GM21526 (cell line): ENCODE data around the gene CMTM8.

ENCODE experiments used
- ATAC-seq: cut with Tn5 transposase; IDR thresholded peaks from one replicate; pipeline ENCODE4 v1.9.1; 2021; ENCODE audit warnings: moderate library complexity; ENCODE audit not compliant: unreplicated experiment, low FRiP score

The CMTM8 gene

DNA sequence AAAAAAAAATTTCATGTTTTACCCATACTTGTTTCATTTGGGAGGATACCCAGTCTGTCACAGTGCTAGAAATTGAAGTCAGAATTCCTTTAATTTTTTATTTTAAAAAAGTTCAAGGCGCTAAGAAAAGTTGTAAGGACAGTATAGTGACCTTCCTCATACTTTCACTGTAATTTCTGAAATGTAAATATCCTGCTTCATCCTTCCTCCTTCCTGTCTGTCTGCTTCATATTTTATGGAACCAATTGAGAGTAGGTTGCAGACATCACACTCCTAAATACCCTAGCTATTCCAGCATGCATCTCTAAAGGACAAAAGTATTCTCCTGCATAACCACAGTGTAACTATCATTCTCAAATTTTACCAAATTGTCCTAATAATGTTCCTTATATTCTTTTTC, 35.8 kb downstream of the CMTM8 start:
- ATAC-seq: no peak

DNA sequence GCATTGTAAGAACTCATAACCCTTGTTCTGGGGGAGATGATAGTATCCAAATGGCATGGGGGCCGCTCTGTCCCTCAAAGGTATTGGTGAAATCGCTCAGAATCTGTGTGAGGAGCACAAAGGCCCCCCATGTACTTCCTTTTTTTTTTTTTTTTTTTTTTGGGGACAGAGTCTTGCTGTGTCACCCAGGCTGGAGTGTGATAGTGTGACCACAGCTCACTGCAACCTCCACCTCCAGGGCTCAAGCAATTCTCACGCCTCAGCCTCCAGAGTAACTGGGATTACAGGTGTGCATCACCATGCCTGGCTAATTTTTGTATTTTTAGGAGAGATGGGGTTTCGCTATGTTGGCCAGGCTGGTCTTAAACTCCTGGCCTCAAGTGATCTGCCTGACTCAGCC, 37.0 kb downstream of the CMTM8 start:
- ATAC-seq: no peak

DNA sequence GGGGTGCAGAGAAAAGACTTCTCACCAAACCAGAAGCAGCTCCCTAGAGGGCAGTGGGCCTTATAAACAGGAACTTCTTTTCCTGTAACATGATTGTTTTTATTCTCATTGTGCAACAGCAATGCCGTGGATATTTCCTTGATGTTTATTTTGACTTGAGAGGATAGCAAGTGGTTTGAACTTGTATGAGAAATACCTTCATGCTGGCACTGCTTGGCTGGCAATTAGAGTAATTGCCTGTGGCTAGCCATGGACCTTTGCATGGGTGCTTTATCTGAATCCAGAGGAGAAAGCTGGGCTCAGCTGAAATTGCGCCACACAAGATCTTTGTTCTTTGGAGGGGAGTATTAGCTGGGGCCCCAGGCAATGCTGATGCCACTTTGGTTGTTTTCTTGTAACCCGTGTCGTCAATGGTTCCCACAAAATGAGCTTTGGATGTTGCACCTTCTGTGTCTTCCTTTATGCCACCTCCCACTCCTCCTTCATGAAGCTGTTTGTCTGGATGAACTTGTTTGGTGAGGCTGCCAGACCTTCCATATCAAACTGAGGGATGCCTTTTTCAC, 37.9 kb downstream of the CMTM8 start:
- ATAC-seq: no peak

DNA sequence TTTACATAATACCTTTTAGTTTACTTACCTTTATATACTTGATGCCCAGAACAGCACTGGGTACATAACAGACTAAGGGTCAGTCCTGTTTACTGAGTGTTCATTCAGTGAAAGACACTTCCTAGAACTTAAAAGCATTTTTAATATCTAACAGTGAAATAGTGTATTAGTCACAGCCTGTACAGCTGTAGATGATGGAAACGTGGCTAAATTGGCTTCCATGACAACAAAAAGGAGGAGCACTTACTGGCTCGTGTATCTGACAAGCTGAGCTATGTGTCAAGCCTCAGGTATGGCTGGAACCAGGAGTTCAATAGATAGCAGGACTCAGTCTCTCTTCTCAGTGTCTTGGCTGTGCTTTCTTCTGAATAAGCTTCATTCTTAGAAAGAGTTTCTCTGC, 40.2 kb downstream of the CMTM8 start:
- ATAC-seq: no peak

DNA sequence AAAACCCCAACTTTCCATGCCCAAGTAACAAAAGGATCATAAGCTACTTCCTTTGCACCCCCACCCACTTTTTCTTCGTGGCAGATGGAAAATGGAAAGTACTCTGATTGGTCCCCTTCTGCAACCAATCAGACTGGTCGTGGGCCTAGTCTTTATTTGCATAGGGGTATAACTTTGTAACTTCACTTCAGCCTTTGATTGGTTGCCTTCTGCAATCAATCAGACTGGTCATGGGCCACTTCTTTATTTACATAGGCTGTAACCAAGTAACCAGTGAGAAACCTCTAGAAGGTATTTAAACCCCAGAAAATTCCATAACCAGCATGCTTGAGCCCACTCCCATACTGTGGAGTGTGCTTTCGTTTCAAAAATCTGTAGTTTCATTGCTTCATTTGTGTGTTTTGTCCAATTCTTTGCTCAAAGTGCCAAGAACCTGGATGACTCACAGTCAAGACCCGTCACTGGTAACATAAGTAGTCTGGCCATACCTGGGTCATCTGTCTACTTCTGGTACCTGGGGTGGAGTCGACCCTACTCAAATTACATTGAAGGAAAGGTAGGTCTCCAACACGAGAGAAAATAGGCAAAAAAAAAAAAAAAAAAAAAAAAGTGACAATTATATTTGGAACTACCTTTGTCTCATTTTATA, 41.9 kb downstream of the CMTM8 start:
- no peak for ATAC-seq

DNA sequence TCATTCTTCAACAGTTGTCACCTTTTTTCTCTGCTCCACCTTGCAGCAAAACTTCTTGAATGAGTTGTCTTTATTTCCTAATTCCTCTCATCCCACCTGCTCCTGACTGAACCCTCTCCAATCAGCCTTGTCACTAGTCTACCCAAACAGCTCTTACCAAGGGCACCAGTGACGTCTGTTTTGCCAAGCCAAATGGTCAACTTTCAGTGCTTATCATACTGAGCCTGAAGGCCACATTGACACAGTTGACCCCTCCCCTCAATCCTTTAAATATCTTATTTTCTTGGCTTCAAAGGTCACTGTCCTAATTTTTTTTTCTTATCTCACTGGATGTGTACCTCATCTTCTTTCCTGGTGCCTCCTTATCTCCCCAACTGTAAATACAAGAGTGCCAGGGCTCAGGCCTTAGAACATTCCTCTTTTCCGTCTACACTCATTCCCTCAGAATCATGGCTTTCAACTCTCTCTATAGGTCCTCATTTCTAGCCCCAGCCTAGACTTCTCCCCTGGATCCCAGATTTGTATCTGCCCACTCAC, 43.2 kb downstream of the CMTM8 start:
- no peak for ATAC-seq

DNA sequence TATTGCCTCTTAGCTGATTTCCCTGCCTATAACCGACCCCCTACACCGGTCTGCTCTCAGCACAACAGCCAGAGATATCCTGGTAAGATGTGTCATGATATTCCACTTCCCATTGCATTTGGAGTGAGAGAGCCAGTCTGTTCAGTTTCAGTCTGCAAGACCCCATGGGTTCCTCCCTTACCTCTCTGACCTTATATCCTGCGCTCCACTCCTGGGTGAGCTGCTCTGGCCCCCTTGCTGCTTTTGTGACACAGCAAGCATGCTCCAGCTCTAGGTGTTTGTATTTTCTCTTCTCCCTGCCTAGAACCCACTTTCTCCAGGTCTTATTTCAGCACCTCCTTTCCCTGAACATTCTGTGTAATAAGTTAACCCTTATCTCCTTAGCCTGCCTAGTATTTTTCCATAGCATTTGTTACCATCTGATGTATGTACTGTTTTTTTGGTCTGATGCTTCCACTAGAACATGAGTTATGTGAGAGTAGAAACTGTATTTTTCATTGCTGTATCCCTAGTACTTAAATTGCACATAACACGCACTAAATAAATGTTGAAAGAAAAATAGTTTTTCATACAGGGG, 44.2 kb downstream of the CMTM8 start:
- no peak for ATAC-seq

DNA sequence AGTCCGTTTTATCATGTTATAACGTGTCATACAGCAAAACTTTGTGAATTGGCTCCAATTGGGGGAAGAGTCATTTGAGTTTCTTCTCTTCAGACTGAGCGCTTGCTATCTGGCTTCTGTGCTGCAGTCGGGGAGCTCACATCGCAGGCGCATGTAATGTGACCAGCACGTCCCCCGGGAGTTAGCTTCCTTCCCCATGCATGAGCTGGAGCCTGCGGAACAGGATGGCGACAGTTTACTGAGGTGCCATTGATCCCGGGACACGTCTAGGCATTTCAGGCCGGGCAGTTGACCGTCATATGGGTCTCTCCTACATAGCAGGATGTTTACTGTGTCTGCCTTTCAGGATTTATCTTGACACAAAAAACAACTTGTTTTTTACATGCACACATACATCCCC, 44.8 kb downstream of the CMTM8 start:
- ATAC-seq: no peak

DNA sequence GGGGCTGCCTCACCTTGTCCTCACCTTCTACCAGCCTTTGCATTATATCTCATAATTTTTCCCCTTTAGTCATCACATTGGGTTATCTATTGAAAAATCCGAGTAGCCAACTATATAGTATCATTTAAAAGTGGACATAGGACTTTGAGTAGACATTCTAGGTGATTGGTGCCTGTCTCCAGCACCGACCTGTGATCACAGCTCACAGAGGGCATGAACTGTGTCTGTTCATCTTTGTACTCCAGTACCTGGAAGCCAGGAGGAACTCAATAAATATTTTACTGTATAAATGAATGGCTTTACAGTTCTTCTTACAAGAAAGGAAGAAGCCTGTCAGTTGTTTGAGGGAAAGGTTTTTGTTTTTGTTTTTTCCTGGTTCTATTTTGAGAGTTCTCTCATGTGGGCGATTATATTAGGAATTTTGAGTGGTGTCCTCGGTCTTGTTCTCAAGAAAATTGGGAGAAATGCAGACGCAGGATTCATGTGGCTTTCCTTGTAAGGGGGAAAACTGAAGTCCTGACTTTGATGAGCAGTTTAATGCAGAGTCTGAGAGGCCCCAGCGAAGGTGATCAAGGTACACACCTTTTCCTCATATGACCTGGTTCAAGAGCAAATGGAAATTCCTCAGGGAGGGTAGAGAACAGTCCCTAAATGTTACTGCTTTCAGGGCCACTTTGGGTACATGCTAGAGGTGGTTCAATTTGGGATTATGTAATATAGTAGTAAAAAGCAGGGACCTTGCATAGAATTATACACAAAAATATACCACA, 46.1 kb downstream of the CMTM8 start:
- ATAC-seq: no peak

DNA sequence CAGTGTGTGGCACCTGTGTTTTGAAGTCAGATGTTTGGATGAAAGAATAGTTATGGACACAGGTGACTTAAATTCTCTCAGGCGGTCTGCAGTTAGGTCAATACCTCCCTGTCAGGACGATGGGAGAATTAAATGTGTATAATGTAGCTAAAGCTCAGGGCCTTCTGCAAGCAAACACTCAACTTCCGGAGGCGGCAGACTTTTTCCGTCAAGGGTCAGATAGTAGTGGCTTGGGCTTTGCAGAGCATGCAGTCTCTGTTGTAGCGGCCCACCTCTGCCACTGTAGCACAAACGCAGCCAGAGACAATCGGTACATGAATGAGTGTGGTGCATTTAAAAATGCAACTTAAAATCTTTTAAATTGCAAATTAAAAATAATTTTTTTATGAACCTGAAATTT, 47.4 kb downstream of the CMTM8 start:
- ATAC-seq: no peak

DNA sequence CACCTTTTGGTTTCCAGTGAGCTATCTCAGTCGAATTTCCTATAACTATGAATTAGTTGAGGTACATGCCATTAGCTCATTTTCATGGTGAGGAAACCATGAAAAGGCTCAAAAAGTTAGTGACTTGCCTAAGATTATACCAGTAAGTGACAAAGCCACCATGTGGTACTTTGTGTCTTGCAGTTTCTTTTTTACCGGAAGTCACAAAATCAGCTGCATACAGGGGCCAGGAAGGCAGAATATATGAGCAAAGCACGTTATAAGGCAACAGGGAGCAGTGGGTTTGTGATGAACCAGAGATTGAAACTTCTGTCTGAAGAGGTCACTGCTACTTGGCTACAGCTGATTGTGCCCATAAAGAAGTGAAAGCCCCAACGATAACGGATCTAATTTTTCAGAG, 50.3 kb downstream of the CMTM8 start:
- ATAC-seq: no peak

DNA sequence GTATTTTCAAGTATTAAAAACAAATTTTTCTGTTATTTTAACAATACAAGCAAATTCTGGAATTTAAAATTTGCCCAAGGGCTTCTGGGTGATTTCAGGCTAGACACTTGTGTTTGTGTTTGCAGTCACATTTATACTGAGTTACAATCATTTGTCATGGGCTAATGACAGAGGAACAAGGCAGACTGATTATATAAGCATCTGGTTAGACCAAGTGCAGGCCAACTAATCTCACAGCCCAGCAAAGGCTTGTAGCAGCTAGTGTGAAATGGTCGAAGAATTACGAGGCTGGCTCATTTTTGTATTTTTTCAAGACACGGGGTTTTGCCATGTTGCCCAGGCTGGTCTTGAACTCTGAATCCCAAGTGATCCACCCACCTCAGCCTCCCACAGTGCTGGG, 52.1 kb downstream of the CMTM8 start:
- ATAC-seq: no peak

DNA sequence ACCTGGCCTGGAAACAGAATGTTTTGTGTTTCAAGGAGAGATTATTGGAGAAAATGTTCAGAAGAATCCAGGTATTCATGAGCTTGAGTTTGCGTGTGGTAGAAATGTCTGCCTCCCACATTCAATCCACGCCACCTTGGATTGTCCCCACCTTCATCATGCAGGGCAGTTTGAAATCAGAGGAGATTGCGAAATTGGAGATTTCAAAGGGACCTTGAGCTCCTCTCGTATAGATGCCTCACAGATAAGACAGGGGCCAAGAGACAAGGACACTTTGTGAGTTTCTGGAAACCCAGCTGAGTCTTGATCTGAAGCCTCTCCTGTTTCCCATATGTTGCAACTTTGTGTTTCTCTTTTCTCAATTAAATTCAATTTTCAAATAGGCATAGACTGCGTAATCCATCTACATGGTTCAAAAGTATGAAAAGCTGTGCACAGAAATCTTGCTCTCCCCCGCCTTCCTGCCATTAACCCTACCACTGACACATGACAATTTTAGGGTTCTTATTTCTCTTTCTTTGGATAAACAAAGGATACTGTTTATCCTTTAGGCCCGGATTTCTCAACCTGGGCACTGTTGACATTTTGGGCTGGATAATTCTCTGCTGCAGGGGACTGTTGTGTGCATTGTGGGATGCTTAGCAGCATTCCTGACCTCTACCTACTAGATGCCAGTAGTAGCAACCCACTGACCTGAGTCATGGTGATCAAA, 53.8 kb downstream of the CMTM8 start:
- no peak for ATAC-seq

DNA sequence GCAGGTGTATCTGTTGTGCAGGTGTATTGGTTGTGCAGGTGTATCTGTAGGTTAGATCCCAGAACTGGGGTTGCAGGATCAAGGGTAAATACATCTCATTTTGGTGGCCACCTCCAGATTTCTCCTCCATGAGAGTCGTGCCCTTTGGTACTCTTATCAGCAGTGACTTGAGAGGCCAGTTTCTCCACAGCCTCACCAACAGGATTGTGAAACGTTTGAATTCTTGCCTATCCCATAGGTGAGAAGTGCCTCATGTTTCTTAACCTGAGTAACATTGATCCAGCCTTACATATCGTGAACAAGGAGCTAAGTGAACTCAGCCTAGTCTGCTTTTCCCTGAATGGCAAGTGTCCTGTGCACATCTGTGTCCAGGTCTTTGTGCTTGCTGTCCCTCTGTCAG, 55.4 kb downstream of the CMTM8 start:
- no peak for ATAC-seq

DNA sequence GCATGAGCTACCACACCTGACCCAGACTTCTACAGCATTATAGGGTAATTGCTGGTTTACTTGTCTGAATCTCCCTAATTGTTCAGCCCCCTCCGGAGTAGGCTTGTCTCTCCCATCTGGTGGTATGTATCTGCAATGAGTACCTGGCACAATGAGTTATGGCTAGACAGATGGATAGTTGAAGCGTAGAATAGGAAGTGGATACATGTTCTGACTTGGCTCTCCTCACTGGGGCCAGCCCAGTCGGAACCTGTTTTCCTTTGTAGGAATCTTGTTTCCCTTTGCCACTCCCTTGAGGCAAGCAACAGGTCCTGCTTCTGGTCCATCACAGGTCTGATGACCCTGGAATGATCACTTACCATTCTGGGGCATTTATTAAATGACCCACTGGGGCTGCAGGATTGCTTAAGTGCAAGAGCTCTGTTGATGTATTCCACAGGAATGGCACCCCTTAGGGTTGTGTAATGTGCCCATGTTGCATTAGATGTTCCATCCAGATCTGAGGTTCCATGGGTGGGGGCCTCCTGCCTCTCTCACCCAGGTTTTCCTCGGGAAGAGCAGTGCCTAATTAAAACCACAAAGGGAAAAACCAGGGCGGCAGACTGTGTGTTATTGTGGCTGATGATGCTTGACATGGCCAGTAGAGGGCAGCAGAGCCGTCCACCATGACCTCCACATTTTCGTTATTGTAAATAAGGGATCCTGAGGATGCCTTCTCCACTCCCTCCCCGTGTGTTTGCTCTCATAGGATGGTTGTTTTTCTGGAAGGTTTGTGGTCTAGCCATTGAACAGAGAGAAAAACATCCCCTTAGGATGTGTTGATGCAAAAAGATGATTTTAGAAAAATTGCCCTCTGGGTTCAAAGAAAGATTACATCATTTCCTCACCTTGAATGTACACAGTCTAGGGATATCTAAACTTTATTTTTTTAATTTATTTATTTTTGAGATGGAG, 58.0 kb downstream of the CMTM8 start:
- ATAC-seq: no peak

DNA sequence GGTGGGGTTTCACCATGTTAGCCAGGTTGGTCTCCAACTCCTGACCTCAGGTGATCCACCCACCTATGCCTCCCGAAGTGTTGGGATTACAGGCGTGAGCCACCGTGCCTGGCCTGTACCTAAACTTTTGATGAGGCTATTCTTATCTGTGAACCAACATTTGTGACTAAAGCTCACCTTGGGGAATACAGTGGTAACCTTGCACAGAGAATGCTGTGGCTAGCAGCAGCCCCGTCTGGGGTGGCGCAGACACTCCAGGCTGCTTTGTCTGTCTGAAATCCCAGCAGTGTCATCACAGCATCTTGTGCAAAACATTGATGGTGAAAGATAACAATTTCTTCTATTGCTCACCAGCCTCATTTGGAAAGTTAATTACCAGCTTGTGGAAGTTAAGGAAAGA, 58.9 kb downstream of the CMTM8 start:
- ATAC-seq: no peak

DNA sequence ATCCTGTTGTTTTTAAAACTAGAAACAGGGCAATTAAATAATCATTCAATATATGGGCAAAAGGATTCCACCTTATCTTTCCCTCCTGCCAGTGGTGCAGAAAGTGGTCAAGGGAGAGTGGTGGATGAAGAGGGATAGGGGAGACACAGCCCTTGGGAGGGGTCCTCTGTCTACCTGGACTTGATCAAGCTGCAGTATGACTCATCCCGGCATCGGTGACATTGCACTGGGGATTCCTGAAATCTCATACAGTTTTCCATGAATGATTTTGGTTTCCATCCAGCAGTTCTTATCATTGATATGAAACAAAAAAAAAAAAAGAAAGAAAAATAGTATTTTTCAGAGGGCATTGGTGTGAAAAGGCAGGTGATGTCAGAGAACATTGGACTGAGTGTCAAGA, 62.9 kb downstream of the CMTM8 start:
- ATAC-seq: no peak

DNA sequence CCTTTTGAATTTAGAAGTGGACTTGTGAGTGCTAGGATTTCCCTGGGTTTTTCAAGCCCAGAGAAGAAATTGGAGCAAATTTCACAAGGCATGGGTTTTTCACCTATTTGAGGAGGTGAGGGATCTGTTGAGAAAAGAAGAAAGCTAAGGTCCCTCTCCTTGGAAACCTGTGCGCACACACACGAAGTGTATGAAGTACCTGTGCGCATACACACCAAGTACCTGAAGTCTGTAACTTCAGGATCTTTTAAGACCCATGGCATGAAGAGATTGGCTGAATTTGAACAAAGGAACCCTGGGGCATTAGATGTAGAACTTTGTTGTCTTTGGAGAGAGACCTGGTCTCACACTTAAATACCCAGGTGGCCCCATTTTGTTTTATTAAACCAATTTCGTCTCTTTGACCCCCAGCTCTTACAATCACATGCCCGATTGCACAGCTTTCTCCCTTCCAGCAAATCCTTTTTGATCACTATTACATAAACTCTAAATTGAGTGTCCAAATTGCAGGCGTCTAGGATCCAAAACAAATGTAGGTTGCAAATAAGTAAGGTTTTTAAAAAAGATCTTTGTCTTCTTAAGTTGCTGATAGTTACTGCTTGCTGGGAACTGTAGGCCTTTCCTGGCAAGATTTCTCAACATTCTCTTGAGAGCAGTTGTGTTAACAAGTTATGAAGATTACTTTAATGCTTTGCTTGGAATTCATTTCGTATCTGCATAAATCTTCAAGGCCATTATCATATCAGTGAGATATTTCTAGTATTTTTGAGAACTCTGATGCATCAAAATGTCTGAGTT, 64.3 kb downstream of the CMTM8 start:
- ATAC-seq: no peak

DNA sequence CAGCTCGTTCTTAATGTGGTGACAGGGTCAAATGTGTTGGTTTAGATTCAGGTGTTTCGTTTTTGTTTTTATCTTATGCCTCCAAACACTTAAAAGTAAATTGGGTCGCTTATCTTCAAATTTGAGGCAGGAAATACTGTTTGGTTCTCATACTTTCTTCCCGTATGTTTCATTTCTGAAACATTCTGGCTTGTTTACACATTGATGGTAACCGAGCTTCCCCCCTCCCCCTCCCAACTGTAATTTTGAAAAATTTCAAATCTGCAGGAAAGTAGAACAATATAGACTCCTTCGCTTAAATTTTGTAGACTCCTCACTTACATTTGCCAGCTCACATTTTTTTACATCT, 64.9 kb downstream of the CMTM8 start:
- ATAC-seq: no peak
